Caco-2 (cell line): ENCODE data around the gene SLC39A11. TPM values are rescaled to one million over a fixed set of nuclear protein-coding genes. Genes with fewer than 3 reads are reported as not detected.

Source experiments
- Bru-seq: library from RNA; stranded (reverse); fragments of 400-500 nt; gene quantifications from one replicate; lab custom pipeline; 2021; lab: Mats Ljungman, UMichigan
- BruChase-seq, 2 experiments: library from RNA; stranded (reverse); fragments of 400-500 nt; gene quantifications; one replicate each; lab custom pipeline; 2021; lab: Mats Ljungman, UMichigan
- BruUV-seq: library from RNA; stranded (reverse); fragments of 400-500 nt; replicated peaks from 2 replicates; lab custom pipeline; 2021; lab: Mats Ljungman, UMichigan
- CTCF ChIA-PET: fragments of 300-600 bp; sonication (Branson Sonifier 250); formaldehyde crosslinking; loops from one replicate; lab custom pipeline; 2022; ENCODE audit warnings: antibody characterized with exemption; lab: Charles Lee
- POLR2A ChIA-PET: fragments of 300-600 bp; sonication (Branson Sonifier 250); formaldehyde crosslinking; loops from one replicate; lab custom pipeline; 2022; ENCODE audit warnings: antibody characterized with exemption; lab: Charles Lee
- DNase-seq, 2 experiments: peaks; one replicate each; pipeline versions ENCODE4 v3.0.0 to v3.0.0-alpha.2; 2020 to 2022
- H3K27me3 ChIP-seq: replicated peaks from 2 replicates; pipeline ENCODE4 v1.6.0; 2011; ENCODE audit warnings: low read length; ENCODE audit not compliant: control insufficient read depth, insufficient read depth
- H3K36me3 ChIP-seq: 2 replicates; pipeline ENCODE4 v1.5.1; 2011; ENCODE audit warnings: low read length; ENCODE audit not compliant: control insufficient read depth, insufficient read depth
- H3K4me1 ChIP-seq: fragments of 250-450 bp; sonication (Bioruptor Pico); 2 replicates; pipeline ENCODE4 v1.5.1; 2020; ENCODE audit warnings: mild to moderate bottlenecking
- H3K4me3 ChIP-seq: 2 replicates; pipeline ENCODE4 v1.5.1; 2011; ENCODE audit warnings: low read depth, mild to moderate bottlenecking, control low read depth, low read length
- H3K9me3 ChIP-seq: fragments of 250-450 bp; sonication (Bioruptor Pico); 2 replicates; pipeline ENCODE4 v1.5.1; 2020; ENCODE audit warnings: mild to moderate bottlenecking, moderate library complexity
- H3K27ac Mint-ChIP-seq: one replicate; pipeline ENCODE4 v1.8.0; 2022; ENCODE audit warnings: mixed read lengths; ENCODE audit not compliant: unreplicated experiment
- H3K27me3 Mint-ChIP-seq: one replicate; pipeline ENCODE4 v1.8.0; 2022; ENCODE audit warnings: mixed read lengths; ENCODE audit not compliant: insufficient read depth, unreplicated experiment
- H3K36me3 Mint-ChIP-seq: one replicate; pipeline ENCODE4 v1.8.0; 2022; ENCODE audit warnings: mild to moderate bottlenecking, mixed read lengths; ENCODE audit not compliant: insufficient read depth, unreplicated experiment
- H3K4me1 Mint-ChIP-seq: one replicate; pipeline ENCODE4 v1.8.0; 2022; ENCODE audit warnings: low read depth, mixed read lengths; ENCODE audit not compliant: unreplicated experiment
- H3K4me3 Mint-ChIP-seq: one replicate; pipeline ENCODE4 v1.8.0; 2022; ENCODE audit warnings: mild to moderate bottlenecking, moderate library complexity, mixed read lengths; ENCODE audit not compliant: unreplicated experiment
- H3K9me3 Mint-ChIP-seq: one replicate; pipeline ENCODE4 v1.8.0; 2022; ENCODE audit warnings: mixed read lengths; ENCODE audit not compliant: unreplicated experiment
- intact Hi-C: fragments of 100-400 bp; cut with micrococcal nuclease; formaldehyde crosslinking; loops from one replicate; pipeline ENCODE4 v1.10.0; 2022; ENCODE audit not compliant: unreplicated experiment
- long read RNA-seq: library from polyadenylated mRNA; stranded (forward); transcript quantifications from one replicate; pipeline ENCODE4 v2.0.0, GENCODE V29; 2022
- total RNA-seq: library from RNA; stranded (reverse); gene quantifications from 2 replicates; pipeline ENCODE4 v1.2.3, GENCODE V29; 2022
- TF ChIP-seq, protein P1 (sequence below), 2 experiments: fragments of 200-600 bp in 1 of 2; IDR thresholded peaks; 1 replicate in 1 of 2; 2 replicates in 1 of 2; pipeline versions ENCODE4 v1.5.1 to v1.8.0; 2011 to 2022; ENCODE audit warnings: antibody characterized with exemption in 1 of 2, control low read depth in 1 of 2, inconsistent platforms in 1 of 2, low read depth in 1 of 2, low read length in 1 of 2, mild to moderate bottlenecking in 1 of 2, moderate library complexity in 1 of 2; ENCODE audit not compliant: insufficient read depth in 1 of 2, severe bottlenecking in 1 of 2, unreplicated experiment in 1 of 2

SLC39A11 gene
- total RNA-seq: 24.9 and 26.4 TPM in 2 replicates
- percentile 53 among the genes with signal in this experiment for Bru-seq, nascent RNA
- BruChase-seq, experiment 1, labeled RNA remaining after a 2-hour chase: percentile 57 among the genes with signal in this experiment
- percentile 55 among the genes with signal in this experiment for BruChase-seq, experiment 2, labeled RNA remaining after a 6-hour chase
- long read RNA-seq, transcript SLC39A11-202 (10 exons, 2,752 nt): minor isoform, 6 of 33 reads
- long read RNA-seq, transcript SLC39A11-201 (10 exons, 2,737 nt): major isoform, 9 of 33 reads
- long read RNA-seq, partial matches to known transcripts: 0 of 33 reads
- long read RNA-seq, other reads (novel, unspliced or antisense): 18 of 33 reads

DNA sequence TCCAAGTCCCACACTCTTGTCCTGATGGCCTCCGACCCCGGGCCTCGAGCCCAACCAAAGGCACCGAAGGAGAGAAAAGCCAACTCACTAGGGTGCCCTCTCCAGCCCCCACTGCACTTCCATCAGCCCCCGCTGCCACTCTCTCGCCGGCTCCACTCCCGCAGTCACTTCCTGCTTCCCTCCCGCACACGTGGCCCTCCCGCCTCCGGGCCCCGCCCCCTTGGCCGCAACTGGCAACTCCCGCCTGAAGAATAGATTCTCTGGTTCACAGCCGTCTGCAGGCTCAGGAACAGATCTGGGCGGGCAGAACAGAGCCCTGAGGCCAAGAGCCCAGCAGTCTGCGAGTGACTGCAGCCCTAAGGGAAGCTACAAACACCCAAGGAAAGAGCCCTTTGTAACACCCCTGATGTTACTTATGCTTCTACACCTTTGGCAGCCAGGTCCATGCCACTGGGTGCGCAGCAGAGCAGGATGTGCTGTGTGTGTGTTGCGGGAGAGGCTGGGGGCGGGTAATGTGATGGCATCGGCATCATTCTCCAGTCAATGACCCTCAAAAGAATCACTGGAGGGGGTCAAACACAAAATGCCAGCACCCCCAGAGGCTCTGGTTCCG is at the start of gene SLC39A11:
Gene SLC39A11 (minus strand): TSS at position 166 of the 613 bp plus-strand sequence. CDS start 3,924 bp downstream, outside the sequence.
- peak within 1 kb of the TSS; percentile 93 for H3K4me3 Mint-ChIP-seq
- no peaks in the 10 kb centered on the region for H3K9me3 ChIP-seq
- no TSS peak for BruUV-seq
- no peaks in the 10 kb centered on the region for H3K27me3 ChIP-seq
- intact Hi-C loops: loop anchor here (1.0 to 10.0 kb wide), 3 partner anchors 72 to 105 kb away; partner anchors contain the start of gene SSTR2
- DNase-seq: peak; percentile 94 to 95
- no peaks in the 10 kb centered on the region for H3K4me1 Mint-ChIP-seq
- no peaks in the 10 kb centered on the region for H3K27me3 Mint-ChIP-seq
- CTCF ChIA-PET: interaction anchor here (0.6 to 1.5 kb wide), 5 partner anchors 97 to 536 kb away, joined by 3 to 4 read pairs (median 3); no protein-coding TSS in a partner anchor
- peak within 1 kb of the TSS; percentile 66 for H3K4me3 ChIP-seq
- H3K36me3 Mint-ChIP-seq: peaks cover 6% of the 10 kb centered on the region
- no peaks in the 10 kb centered on the region for H3K36me3 ChIP-seq
- 0 out of 2 replicates have a peak, but pooled peaks cover 5% of the 10 kb centered on the region for H3K4me1 ChIP-seq
- TF ChIP-seq, protein P1, sequence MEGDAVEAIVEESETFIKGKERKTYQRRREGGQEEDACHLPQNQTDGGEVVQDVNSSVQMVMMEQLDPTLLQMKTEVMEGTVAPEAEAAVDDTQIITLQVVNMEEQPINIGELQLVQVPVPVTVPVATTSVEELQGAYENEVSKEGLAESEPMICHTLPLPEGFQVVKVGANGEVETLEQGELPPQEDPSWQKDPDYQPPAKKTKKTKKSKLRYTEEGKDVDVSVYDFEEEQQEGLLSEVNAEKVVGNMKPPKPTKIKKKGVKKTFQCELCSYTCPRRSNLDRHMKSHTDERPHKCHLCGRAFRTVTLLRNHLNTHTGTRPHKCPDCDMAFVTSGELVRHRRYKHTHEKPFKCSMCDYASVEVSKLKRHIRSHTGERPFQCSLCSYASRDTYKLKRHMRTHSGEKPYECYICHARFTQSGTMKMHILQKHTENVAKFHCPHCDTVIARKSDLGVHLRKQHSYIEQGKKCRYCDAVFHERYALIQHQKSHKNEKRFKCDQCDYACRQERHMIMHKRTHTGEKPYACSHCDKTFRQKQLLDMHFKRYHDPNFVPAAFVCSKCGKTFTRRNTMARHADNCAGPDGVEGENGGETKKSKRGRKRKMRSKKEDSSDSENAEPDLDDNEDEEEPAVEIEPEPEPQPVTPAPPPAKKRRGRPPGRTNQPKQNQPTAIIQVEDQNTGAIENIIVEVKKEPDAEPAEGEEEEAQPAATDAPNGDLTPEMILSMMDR (IDR thresholded peaks at IDR 0.05; ENCODE audit: insufficient read depth in 1 of 2, low read depth in 1 of 2, low read length in 1 of 2, severe bottlenecking in 1 of 2, unreplicated experiment in 1 of 2): no peak
- H3K9me3 Mint-ChIP-seq: no peaks in the 10 kb centered on the region
- H3K27ac Mint-ChIP-seq: peak within 1 kb of the TSS; percentile 82
- POLR2A ChIA-PET: no interaction called here

DNA sequence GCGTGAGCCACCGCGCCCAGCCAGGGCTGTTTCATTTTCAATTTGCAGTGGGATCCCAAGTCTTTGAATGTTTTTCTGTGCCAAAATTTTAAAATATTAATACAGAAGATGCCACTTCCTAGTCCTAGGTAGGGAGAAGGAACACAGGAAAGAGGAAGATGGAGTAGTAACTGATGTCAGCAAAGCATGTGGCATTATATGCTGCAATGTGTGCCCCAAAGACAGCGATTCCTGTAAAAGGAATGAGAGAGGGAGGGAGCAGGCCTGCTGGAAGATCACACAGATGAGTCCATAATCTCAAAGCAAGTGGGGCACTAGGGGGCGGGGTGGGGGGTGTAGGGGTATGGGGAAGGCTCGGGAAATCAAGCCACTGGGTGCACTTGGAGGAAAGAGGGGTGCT is 48.9 kb upstream of the SLC39A11 start:
- Mint-ChIP-seq H3K4me1 (no peaks in the 10 kb centered on the region), H3K36me3 (no peaks in the 10 kb centered on the region), H3K27me3 (peaks cover 2% of the 10 kb centered on the region), H3K4me3 (no peak overlapping the region), H3K27ac (no peak overlapping the region), H3K9me3 (no peaks in the 10 kb centered on the region)
- Histone ChIP-seq H3K4me3 (no peak overlapping the region), H3K4me1 (no peaks in the 10 kb centered on the region), H3K9me3 (peaks cover 6% of the 10 kb centered on the region; the same call in 1 of the 2 replicates), H3K36me3 (no peaks in the 10 kb centered on the region), H3K27me3 (no peaks in the 10 kb centered on the region)
- TF ChIP-seq, protein P1 (IDR thresholded peaks at IDR 0.05; ENCODE audit: insufficient read depth in 1 of 2, low read depth in 1 of 2, low read length in 1 of 2, severe bottlenecking in 1 of 2, unreplicated experiment in 1 of 2): no peak
- no peak for DNase-seq
- ChIA-PET CTCF (no interaction called here), POLR2A (no interaction called here)
- intact Hi-C loops: no loop called here
- no TSS peak for BruUV-seq

- intact Hi-C loops: no loop called here
- H3K36me3 Mint-ChIP-seq: no peaks in the 10 kb centered on the region
- H3K4me3 ChIP-seq: no peak overlapping the region
- H3K27me3 ChIP-seq: no peaks in the 10 kb centered on the region
- H3K4me1 ChIP-seq: no peaks in the 10 kb centered on the region
- ChIA-PET POLR2A (no interaction called here), CTCF (no interaction called here)
- H3K27me3 Mint-ChIP-seq: peaks cover 2% of the 10 kb centered on the region
- H3K4me1 Mint-ChIP-seq: no peaks in the 10 kb centered on the region
- H3K9me3 Mint-ChIP-seq: no peaks in the 10 kb centered on the region
- DNase-seq: no peak
- H3K27ac Mint-ChIP-seq: no peak overlapping the region
- TF ChIP-seq, protein P1 (IDR thresholded peaks at IDR 0.05; ENCODE audit: insufficient read depth in 1 of 2, low read depth in 1 of 2, low read length in 1 of 2, severe bottlenecking in 1 of 2, unreplicated experiment in 1 of 2): no peak
- peaks cover 6% of the 10 kb centered on the region; the same call in 1 of the 2 replicates for H3K9me3 ChIP-seq
- no peak overlapping the region for H3K4me3 Mint-ChIP-seq
- H3K36me3 ChIP-seq: no peaks in the 10 kb centered on the region
- BruUV-seq: no TSS peak
Measured at GRCh38 chr17:73140566-73140965, 48.1 kb upstream of the SLC39A11 start.
